GM19328 (cell line): ENCODE data around the gene MPPED1.

ENCODE experiments used
- ATAC-seq: cut with Tn5 transposase; IDR thresholded peaks from one replicate; pipeline ENCODE4 v1.9.1; 2021; ENCODE audit warnings: mild to moderate bottlenecking, moderate library complexity; ENCODE audit not compliant: unreplicated experiment

Gene MPPED1

GRCh38 chr22:43409800-43410199 is 2.0 kb upstream of the MPPED1 start:
- no peak for ATAC-seq

DNA sequence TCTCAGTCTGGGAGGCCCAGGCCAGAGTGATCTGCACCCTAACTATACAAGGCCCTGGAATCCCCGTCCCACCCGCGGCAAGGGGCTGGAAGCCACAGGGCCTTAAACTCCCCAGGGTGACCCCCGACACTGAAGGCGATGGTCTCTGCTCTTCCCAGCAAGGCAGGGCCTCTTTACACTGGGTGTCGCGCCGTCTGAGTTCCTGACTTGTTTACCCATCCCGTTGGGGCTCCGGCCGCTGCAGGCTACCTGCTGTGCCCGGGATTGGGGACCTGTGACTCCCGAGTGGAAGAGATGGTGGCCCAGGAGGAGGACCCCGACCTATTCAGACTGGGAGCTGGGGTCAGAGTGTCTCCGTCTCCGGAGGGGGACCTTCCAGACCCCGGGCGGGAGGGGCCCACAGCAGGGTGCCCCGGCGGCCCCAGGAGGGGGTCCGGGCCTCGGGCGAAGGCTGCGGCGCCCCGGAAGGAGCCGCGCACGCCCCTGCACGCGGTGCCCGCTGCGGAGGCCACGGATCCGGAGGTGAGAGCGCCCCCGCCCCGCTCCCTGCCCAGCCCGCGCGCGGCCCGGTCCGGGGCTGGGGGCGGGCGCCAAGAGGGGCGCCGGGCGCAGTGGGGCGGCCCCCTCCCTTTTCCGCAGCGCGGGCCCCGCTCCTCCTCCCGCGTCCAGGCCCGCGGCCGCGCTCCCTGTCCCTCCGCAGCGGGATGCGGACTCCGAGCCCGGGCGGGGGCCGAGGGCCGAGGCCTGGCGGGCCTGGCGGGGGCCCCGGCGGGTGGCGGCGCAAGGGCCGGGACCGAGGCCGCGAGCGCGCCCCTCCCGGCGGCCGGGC is 560 bp upstream of the MPPED1 start:
- ATAC-seq = no peak

GRCh38 chr22:43412808-43413795 is 1.3 kb downstream of the MPPED1 start:
- ATAC-seq = no peak

DNA sequence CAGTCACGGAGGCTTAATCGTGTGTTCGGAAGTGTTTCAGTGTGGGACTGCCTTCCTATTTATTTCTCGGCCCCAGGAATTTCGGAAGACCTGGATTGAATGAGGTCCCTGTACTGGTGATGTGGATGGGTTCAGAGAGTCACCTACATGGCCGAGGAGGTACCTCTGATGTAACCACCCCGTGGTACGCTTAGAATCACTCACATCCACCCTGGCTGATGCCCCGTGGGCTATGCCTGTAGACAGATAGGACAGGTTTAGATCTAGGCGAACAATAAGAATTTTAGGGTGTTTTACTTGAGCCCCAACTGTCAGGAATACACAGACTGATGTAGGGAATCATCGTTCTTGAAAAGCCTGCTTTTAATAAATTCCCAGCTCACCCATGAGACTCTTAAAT is 2.0 kb downstream of the MPPED1 start:
- ATAC-seq = no peak

GRCh38 chr22:43415681-43416080 is 3.9 kb downstream of the MPPED1 start:
- ATAC-seq = no peak

DNA sequence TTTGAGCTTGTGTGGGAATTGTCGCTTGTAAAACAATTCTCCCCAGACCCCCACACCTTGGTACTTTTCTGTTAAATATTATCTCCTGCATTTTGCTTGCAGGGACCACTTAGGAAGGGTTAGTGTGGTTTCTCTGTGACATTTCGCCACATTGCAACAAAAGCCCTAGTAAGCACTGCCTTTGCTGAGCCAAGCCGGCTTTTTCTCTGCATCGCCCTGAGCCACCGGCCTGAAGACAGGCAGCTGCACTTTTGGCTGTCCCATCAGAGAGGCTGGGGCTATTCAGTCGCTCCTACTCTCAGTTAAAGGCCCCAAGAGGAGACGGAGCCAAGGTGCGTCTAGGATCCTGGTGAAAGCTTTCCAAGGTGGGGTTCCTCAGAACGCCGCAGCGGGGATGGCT is 5.7 kb downstream of the MPPED1 start:
- no peak for ATAC-seq

- ATAC-seq = no peak
Measured at GRCh38 chr22:43418079-43418825, 6.4 kb downstream of the MPPED1 start.

DNA sequence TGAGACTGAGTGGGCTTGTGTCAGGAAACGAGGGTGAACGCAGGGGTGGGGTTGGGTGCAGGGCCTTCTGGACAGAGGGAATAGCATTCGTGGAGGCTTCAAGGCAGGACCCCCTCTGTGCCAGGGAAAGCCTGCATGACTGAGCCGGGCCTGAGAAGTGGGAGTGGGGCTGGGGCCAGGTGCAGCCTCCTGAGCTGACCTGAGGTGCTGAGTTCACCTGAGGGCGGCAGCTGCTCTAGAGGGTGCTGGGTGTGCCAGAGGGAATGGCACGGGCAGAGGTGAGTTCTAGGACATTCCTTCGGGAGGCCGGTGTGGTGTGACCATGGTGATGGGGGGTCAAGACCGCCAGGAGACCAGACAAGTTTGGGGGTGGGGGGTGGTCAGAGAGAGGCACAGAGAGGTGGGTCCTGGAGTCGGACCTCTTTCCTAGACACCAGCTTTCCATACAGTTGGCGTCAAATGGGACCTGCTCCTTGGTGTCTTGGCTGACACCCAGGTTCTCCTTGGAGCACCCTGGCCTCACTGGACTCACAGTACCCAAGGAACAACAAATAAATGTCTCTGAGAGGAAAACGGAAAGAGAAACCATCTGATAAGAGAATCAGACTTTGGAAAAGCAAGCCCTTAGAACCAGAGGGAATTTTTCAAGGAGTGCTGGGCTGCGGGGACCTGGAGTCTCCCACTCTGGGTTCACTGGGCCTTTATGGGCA is 7.7 kb downstream of the MPPED1 start:
- ATAC-seq = no peak

DNA sequence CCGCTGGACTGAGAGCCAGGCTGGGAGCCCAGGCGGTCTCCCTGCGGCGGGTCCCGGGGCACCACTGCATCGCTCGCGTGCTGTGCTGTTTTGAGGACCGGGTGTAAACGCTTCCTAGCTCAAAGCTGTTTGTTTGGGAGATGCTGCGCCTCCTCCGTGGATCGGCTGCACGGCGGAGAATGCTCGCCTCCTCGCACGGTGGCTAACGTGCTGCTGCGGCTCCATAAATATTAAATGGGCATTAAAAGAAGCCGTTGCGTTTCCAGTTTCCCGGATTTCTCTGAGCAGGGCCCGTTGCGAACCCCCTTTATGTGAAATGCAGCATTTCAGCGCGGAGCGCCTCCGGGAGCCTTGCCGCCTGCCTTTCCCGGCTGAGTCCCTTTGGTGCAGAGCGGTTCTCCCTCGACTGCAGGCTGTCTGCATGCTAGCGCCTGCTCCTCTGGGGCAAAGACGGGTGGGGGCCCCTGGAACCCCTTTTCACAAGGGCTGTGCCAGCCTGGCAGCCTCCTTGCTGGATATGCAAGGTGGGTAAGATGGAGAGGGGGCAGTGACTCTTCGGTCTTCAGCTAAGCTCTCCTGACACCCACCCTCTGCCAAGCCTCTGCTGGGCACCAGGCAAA is 9.3 kb downstream of the MPPED1 start:
- no peak for ATAC-seq

- ATAC-seq = no peak
Measured at GRCh38 chr22:43421914-43422615, 10.3 kb downstream of the MPPED1 start.

- ATAC-seq = no peak
Measured at GRCh38 chr22:43423046-43423445, 11.2 kb downstream of the MPPED1 start.

GRCh38 chr22:43424201-43424600 is 12.4 kb downstream of the MPPED1 start:
- no peak for ATAC-seq

GRCh38 chr22:43424666-43425630 is 13.1 kb downstream of the MPPED1 start:
- no peak for ATAC-seq

DNA sequence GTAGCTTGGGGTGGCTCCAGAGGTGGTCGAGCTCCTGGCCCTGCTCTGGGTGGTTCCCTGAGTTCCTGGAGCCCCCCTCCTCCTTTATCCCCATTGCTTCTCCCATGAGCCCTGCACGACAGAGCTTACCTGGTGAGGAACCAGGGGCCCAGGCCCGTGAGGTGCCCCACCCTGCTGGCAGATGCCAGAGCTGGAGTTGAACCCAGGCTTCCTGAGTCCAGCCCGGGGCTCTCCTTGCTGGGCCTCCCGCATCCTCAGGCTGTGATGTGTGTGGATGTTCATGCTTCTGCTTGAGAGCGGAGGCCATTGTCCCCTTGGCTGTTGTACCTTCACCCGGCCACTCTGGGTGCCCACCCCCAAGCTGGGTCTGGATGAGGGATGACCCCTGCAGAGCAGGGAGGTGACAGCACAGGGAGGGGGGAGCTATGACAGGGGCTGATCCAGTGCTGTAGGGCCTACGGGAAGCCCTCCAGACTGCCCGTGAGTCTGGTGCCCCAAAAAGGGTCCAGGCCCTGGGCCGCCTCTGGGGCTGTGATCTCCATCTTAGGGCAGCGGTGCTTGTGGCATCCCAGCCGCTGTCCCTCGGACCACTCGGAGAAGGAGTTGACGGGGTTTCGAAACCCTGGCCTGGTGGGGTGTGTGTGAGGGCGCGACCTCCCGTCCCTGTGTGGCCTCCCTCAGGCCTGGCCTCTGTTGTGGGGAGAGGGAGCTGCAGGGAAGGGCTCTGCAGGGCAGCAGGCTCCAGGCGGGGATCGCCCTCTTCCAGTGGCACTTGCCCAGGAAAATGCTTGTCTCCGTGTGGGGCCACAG is 14.4 kb downstream of the MPPED1 start:
- no peak for ATAC-seq

- no peak for ATAC-seq
Measured at GRCh38 chr22:43426816-43427215, 15.0 kb downstream of the MPPED1 start.

GRCh38 chr22:43427296-43428004 is 15.6 kb downstream of the MPPED1 start:
- ATAC-seq = no peak

GRCh38 chr22:43428005-43428485 is 16.2 kb downstream of the MPPED1 start:
- ATAC-seq = no peak
